Measurements from ENCODE around the gene PEMT.

The PEMT gene

DNA sequence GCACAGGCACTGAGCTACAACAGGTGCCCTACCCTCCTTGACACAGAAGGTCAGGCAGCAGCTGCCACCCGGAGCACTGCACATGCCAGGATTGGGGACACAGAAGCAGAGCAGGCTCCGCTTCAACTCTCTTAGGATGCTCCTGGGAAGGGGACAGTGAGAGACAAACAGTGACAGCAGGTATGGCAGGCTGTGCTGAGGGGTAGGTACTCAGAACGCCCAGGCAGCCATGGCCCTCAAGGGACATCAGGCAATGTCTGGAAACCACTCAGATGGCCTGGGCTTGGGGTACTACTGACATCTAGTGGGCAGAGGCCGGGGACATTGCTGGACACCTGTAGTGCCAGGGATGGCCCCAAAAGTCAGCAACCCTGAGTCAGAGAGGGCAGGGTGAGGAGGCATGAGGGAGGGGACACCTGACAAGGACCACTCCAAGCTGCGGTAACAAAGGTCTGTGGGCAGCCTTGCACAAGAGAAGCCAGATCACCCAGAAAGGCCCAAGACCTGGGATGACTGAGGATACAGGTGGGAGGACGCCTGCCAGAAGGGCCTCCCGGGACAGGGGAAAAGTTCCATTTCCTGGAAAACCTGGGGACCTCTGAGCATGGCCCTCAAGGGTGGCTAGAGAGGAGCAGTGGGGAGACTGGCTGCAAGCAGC is 21.2 kb downstream of the PEMT start:
- H3K9me3 ChIP-seq (ENCODE audit: control insufficient read depth, insufficient read depth, low read length) = no peaks in the 10 kb centered on the region
- no peaks in the 10 kb centered on the region; the same call in 1 of the 2 replicates for H3K4me1 ChIP-seq (ENCODE audit: insufficient read depth, low read length)
- no peaks in the 10 kb centered on the region for H3K36me3 ChIP-seq (ENCODE audit: insufficient read depth, low read length)
- H3K9ac ChIP-seq (ENCODE audit: low read depth, low read length) = no peak overlapping the region

DNA sequence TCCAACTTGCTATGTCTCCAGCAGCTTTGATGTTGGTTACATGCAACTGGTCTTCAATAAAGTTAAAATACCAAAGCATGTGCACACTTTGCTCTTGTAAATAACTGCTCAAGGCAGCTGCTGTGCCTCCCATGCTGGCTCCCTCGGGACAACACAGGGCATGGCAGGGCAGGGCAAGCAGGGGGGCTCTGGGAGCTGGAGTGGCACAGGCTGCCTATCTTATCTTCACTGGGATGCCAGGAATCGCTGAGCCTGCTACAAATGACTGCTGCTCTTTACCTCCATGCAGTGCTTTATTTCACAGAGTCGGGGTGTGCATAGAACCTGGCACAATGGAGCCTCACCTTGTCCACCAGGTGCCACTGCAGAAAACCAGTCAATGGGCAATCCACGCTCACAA is 21.8 kb downstream of the PEMT start:
- H3K9ac ChIP-seq (ENCODE audit: low read depth, low read length) = no peak overlapping the region
- no peaks in the 10 kb centered on the region for H3K9me3 ChIP-seq (ENCODE audit: control insufficient read depth, insufficient read depth, low read length)
- H3K36me3 ChIP-seq (ENCODE audit: insufficient read depth, low read length) = no peaks in the 10 kb centered on the region
- H3K4me1 ChIP-seq (ENCODE audit: insufficient read depth, low read length) = no peaks in the 10 kb centered on the region; the same call in 1 of the 2 replicates

DNA sequence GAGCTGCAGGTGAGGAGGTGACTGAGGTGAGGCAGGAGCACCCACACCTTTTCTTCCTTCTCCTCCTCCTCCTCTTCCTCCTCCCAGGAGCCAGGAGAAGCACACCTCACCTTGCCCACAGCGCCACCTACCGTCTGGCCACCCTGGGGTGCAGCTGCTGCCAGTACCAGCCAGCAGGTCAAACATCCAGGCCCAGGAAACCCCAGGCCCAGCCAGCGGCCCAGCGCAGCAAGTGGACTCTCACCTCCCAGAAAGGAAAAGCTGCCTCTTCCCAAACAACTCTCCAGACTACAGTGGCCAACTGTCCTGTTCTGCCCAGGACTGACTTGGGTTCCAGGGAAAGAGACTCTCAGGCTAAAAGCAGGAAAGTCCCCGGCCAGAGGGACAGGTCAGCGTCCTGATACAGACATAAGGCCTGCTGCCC is 22.7 kb downstream of the PEMT start:
- Histone ChIP-seq H3K9me3 (ENCODE audit: control insufficient read depth, insufficient read depth, low read length) (no peaks in the 10 kb centered on the region), H3K4me1 (ENCODE audit: insufficient read depth, low read length) (no peaks in the 10 kb centered on the region; the same call in 1 of the 2 replicates), H3K9ac (ENCODE audit: low read depth, low read length) (no peak overlapping the region), H3K36me3 (ENCODE audit: insufficient read depth, low read length) (no peaks in the 10 kb centered on the region)

DNA sequence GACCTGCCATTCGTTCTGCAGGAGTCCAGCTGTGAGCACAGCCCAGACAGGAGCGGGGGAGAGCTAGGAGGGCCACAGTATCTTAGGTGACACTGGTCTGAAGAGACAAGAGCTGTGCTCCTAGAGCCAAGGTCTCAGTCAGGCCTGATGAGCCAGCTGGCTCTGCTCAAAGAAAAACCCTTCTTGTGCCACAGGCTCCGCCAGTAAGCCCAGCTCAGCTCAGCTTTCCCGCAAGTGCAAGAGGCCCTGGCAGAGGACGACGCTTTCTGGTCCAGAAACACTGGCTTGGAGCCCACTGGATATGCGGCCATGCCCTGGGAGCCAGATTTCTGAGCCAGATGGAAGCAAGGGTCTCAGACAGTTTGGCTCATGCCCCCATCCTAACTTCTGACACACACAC is 23.9 kb downstream of the PEMT start:
- H3K9ac ChIP-seq (ENCODE audit: low read depth, low read length) = no peak overlapping the region
- no peaks in the 10 kb centered on the region; the same call in 1 of the 2 replicates for H3K4me1 ChIP-seq (ENCODE audit: insufficient read depth, low read length)
- no peaks in the 10 kb centered on the region for H3K36me3 ChIP-seq (ENCODE audit: insufficient read depth, low read length)
- H3K9me3 ChIP-seq (ENCODE audit: control insufficient read depth, insufficient read depth, low read length) = no peaks in the 10 kb centered on the region

DNA sequence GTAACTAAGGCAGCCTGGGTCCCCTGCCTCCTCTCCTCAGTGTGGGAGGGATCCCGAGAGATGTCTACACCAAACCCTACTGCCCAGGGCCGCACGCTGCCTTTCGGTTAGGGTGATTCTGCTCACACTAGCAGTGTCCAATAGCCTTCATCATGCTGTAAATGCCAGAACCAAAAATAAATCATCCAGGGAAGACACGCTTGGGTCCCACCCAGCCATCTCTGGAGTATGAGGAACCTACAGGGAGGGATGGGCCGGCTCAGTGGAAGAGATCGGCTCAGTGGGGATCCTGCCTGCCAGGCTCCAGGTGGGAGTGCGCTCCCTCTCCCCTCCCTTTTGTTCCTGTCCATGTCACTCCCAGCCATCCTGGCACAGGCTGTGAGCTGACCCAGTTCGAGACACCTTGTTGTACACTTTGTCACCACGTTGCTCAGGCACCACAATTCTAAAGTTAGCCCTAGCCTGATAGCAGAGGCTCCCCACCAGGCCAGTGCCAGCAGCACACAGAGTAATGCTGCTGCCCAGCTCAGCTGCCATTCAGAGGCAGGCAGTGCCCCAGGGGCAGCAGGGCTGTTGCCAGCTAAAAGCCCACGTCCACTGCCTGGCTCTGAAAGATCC is 24.5 kb downstream of the PEMT start:
- H3K9me3 ChIP-seq (ENCODE audit: control insufficient read depth, insufficient read depth, low read length) = no peaks in the 10 kb centered on the region
- H3K4me1 ChIP-seq (ENCODE audit: insufficient read depth, low read length) = no peaks in the 10 kb centered on the region; the same call in 1 of the 2 replicates

DNA sequence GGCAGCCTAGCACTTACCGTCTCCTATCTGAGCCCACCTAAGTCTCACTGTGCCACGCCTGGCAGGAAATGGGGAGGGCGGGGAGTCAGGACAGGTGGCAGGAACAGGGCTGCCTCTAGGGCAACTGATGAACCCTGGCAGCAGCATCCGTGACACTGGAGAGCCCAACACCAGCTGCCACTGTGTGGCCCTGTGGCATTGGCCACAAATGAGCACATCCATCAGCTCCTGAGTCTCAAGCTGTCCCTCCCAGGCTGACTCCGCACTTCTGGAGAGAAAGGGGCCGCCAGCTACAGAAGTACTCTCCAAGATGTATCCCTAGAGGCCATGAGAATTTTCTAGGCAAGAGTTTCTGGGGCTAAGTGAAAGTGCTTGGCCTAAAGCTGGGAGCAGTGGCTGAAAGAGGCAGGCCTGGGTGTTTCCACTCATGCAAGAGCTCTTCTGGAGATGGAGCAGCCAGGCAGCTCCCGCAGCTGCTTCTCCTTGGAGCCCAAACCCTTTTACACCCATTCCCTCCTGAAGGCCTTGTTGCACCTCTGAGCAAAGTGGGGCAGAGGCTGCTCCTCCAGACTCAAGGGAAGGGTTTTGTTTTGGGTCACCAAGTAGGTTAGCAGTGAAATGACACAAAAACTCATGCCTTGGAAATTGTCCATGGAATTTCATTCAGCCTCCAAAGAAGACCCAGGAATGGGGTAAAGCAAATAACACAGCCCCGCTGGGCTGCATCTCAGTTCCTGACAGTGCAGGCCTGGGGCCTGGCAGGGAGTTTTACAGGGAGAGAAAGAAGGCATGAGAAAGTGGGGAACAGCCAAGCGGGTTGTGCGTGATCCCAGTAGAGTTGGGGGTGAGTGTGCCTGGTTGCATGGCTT is 25.8 kb downstream of the PEMT start:
- Histone ChIP-seq H3K9ac (ENCODE audit: low read depth, low read length) (no peak overlapping the region), H3K36me3 (ENCODE audit: insufficient read depth, low read length) (no peaks in the 10 kb centered on the region), H3K4me1 (ENCODE audit: insufficient read depth, low read length) (no peaks in the 10 kb centered on the region; the same call in 1 of the 2 replicates), H3K9me3 (ENCODE audit: control insufficient read depth, insufficient read depth, low read length) (no peaks in the 10 kb centered on the region)

More for the DNA sequence above, 24.5 kb downstream of the PEMT start:
- Histone ChIP-seq H3K36me3 (ENCODE audit: insufficient read depth, low read length) (no peaks in the 10 kb centered on the region), H3K9ac (ENCODE audit: low read depth, low read length) (no peak overlapping the region)

DNA sequence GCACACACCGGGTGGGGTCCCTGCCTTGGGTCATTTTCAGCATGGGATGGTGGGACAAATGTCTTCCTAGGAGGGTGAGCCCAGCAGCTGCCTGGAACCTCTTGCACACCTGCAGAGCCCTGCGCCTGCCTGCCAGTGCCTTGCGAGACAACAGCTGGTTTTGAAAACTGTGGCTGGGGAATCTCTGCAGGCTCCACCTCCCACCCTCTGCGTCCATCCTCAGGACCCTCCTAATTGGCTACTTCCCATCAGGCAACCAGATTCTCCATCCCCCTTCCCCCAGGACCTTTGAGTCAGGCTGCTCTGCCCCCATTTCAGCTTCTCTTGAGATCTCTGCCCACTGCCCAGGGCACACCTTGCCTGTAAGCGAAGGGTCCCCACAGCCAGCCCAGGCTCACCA is 26.6 kb downstream of the PEMT start:
- H3K9me3 ChIP-seq (ENCODE audit: control insufficient read depth, insufficient read depth, low read length) = no peaks in the 10 kb centered on the region
- H3K9ac ChIP-seq (ENCODE audit: low read depth, low read length) = no peak overlapping the region
- no peaks in the 10 kb centered on the region for H3K36me3 ChIP-seq (ENCODE audit: insufficient read depth, low read length)
- no peaks in the 10 kb centered on the region; the same call in 1 of the 2 replicates for H3K4me1 ChIP-seq (ENCODE audit: insufficient read depth, low read length)

DNA sequence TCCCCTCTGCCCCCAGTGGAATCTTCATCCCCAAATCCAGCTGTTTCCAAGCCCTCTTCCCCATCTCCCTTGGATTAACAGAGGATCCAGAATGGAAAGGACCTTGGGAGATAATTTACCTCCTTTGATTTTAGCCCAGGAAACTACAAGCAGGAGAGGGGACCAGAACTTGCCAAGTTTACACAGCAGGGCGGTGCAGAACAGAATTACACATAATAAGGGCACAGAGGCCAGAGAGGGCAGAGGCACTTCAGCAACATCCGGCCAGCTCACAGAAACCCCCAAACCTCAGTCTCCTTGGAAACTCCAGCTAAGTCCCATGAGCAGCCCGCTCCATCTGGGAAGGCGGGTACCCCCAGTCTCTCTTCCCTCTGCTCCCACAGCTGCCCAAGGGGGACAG is 27.2 kb downstream of the PEMT start:
- Histone ChIP-seq H3K4me1 (ENCODE audit: insufficient read depth, low read length) (no peaks in the 10 kb centered on the region; the same call in 1 of the 2 replicates), H3K9ac (ENCODE audit: low read depth, low read length) (no peak overlapping the region)

DNA sequence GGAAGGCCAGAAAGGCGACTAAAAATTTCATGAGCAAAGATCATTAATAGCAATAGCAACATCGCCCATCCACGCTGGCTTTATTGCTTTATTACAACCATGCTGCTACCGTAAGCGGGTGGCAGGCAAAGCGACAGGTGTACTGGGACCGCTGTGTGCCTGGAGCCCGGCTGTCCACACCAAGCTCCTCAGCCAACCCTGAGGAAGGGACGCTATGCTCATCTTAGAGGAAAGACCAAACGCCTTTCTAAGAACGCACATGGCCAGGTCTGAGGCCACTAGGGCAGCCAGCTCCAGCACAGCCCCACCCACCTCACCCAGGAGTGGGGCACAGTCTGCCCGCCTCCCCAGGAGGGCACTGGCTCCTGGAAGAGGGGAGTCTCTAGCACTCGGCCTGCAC is 28.0 kb downstream of the PEMT start:
- H3K4me1 ChIP-seq (ENCODE audit: insufficient read depth, low read length) = no peaks in the 10 kb centered on the region; the same call in 1 of the 2 replicates
- H3K9me3 ChIP-seq (ENCODE audit: control insufficient read depth, insufficient read depth, low read length) = no peaks in the 10 kb centered on the region
- H3K36me3 ChIP-seq (ENCODE audit: insufficient read depth, low read length) = no peaks in the 10 kb centered on the region
- H3K9ac ChIP-seq (ENCODE audit: low read depth, low read length) = no peak overlapping the region

More for the DNA sequence above, 27.2 kb downstream of the PEMT start:
- Histone ChIP-seq H3K9me3 (ENCODE audit: control insufficient read depth, insufficient read depth, low read length) (no peaks in the 10 kb centered on the region), H3K36me3 (ENCODE audit: insufficient read depth, low read length) (no peaks in the 10 kb centered on the region)

DNA sequence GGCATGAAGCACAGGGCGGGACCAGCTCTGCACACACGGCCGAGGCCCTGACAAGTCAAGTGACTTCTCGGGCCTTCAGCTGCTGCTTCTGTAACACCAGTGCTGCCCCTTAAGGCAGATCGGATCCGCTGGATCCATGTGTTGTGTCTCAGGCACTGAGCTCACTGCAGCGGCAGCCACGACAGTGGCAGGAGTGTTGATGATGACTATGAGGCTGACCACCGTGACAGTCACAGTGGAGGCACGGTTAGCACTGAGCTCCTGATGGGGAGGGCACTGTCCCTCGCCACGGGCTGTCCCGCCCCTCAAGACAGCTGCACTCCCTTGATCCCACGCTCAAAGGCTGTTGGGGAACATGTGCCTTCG is 29.4 kb downstream of the PEMT start:
- Histone ChIP-seq H3K4me1 (ENCODE audit: insufficient read depth, low read length) (no peaks in the 10 kb centered on the region; the same call in 1 of the 2 replicates), H3K9me3 (ENCODE audit: control insufficient read depth, insufficient read depth, low read length) (no peaks in the 10 kb centered on the region), H3K36me3 (ENCODE audit: insufficient read depth, low read length) (no peaks in the 10 kb centered on the region), H3K9ac (ENCODE audit: low read depth, low read length) (no peak overlapping the region)

DNA sequence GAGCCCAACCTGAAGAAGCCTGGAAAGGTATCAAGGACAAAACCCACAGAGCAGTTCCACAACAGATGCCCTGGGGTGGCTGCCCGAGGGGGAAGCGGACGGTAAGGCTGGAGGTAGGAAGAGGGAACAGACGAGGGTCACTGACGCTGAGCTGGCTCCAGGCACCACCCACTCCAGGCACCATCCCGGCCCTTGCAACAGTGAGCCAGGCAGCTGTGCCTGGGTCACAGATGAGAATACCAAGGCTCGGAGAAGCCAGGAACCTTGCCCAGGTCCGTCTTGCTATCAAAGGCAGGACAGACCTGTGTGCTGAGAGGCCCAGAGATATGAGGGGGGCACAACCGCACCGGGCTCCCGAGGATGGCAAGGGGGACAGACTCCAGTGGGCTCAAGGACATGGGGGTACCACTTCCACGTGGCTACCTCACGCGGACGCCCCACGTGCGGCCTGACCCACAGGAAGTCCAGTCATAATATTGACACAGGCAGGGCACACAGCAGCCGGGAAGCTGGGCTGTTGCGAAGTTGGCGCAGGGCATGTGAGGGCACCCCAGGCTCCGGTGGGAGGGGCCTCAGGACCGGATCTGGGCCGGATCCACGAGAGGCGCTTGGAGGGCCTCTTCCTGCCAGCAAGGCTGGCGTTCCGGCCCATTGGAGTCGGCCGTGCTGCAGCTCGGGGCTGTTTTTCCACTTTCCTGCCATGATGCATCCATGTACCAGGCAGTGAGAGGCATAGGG is 29.9 kb downstream of the PEMT start:
- H3K36me3 ChIP-seq (ENCODE audit: insufficient read depth, low read length) = no peaks in the 10 kb centered on the region
- H3K9me3 ChIP-seq (ENCODE audit: control insufficient read depth, insufficient read depth, low read length) = no peaks in the 10 kb centered on the region
- no peaks in the 10 kb centered on the region; the same call in 1 of the 2 replicates for H3K4me1 ChIP-seq (ENCODE audit: insufficient read depth, low read length)
- H3K9ac ChIP-seq (ENCODE audit: low read depth, low read length) = no peak overlapping the region

DNA sequence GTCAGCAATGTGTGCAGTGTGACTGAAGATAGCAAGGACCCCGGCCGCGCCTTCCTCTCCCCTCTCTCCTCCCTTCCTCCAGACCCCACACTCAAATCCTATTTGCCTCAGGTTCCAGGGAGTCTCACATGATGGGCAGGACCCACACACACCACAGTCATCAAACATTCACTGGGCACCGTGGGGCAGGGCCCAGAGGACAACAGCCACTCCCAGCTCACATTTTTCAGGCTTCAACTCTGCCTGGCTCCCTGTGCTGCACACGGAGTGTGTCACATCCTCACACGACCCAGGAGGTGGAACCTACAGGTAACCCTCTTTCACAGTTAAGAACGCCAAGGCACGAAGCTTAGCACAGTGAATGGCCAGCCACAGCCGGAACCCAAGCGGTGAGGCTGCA is 30.5 kb downstream of the PEMT start:
- Histone ChIP-seq H3K9ac (ENCODE audit: low read depth, low read length) (no peak overlapping the region), H3K9me3 (ENCODE audit: control insufficient read depth, insufficient read depth, low read length) (no peaks in the 10 kb centered on the region), H3K4me1 (ENCODE audit: insufficient read depth, low read length) (no peaks in the 10 kb centered on the region; the same call in 1 of the 2 replicates), H3K36me3 (ENCODE audit: insufficient read depth, low read length) (no peaks in the 10 kb centered on the region)

DNA sequence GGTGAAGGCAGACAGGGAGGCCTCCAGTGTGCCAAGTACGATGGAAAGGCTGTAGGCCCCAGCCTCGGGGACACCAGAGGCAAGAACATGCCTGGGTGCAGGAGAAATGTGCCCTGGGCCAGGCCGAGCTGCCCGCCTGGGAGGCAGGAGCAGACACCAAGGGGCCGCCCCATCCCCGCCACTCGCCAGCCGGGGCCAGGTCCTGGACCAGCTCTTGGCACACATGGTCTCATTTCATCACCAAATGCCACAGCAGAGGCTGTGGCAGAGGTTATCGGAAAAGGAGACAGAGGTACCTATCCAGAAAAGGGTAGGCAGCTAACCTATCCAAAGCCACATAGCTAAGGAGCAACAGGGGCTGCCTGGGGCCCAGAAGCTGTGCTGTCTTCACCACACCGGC is 31.3 kb downstream of the PEMT start:
- H3K9me3 ChIP-seq (ENCODE audit: control insufficient read depth, insufficient read depth, low read length) = no peaks in the 10 kb centered on the region
- H3K9ac ChIP-seq (ENCODE audit: low read depth, low read length) = no peak overlapping the region

DNA sequence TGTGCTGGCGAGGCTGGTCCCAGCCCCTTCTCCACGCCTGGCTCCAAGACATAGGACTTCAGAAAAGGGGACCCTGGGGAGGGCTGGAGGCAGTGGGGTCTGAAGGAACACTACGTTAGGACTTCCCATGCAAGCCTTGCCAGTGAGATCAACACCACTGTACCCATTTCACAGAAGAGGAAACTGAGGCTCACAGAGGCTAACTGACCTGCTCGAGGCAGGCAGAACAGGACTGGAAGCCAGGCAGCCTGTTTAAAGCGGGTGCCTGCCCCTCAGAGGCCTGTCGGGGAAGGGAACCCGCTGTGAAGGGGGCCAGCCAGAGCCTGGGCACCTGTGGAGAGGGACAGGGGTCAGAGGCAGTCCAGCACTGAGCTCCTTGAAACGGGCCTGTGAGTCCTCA is 32.3 kb downstream of the PEMT start:
- Histone ChIP-seq H3K4me1 (ENCODE audit: insufficient read depth, low read length) (no peaks in the 10 kb centered on the region), H3K9me3 (ENCODE audit: control insufficient read depth, insufficient read depth, low read length) (no peaks in the 10 kb centered on the region), H3K36me3 (ENCODE audit: insufficient read depth, low read length) (no peaks in the 10 kb centered on the region), H3K9ac (ENCODE audit: low read depth, low read length) (no peak overlapping the region)

More for the DNA sequence above, 31.3 kb downstream of the PEMT start:
- no peaks in the 10 kb centered on the region; the same call in 1 of the 2 replicates for H3K4me1 ChIP-seq (ENCODE audit: insufficient read depth, low read length)
- no peaks in the 10 kb centered on the region for H3K36me3 ChIP-seq (ENCODE audit: insufficient read depth, low read length)
